ENCODE results near the gene CD84.

DNA sequence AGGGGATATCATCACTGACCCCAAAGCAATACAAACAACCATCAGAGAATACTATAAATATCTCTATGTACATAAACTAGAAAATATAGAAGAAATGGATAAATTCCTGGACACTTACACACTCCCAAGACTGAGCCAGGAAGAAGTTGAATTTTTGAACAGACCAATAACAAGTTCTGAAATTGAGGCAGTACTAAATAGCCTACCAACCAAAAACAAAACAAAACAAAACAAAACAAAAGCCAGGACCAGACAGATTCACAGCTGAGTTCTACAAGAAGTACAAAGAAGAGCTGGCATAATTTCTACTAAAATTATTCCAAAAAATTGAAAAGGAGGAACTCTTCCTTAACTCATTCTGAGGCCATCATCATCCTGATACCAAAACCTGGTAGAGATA is 18.5 kb downstream of the CD84 start:
- TF ChIP-seq, protein P1, sequence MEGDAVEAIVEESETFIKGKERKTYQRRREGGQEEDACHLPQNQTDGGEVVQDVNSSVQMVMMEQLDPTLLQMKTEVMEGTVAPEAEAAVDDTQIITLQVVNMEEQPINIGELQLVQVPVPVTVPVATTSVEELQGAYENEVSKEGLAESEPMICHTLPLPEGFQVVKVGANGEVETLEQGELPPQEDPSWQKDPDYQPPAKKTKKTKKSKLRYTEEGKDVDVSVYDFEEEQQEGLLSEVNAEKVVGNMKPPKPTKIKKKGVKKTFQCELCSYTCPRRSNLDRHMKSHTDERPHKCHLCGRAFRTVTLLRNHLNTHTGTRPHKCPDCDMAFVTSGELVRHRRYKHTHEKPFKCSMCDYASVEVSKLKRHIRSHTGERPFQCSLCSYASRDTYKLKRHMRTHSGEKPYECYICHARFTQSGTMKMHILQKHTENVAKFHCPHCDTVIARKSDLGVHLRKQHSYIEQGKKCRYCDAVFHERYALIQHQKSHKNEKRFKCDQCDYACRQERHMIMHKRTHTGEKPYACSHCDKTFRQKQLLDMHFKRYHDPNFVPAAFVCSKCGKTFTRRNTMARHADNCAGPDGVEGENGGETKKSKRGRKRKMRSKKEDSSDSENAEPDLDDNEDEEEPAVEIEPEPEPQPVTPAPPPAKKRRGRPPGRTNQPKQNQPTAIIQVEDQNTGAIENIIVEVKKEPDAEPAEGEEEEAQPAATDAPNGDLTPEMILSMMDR (IDR thresholded peaks at IDR 0.05) = no peak
- TF ChIP-seq POLR2AphosphoS5 (IDR thresholded peaks at IDR 0.05) = no peak

Measured in prostate gland (tissue), 2 donors.